HFF-Myc (cell line): ENCODE measurements around the gene PTPRN2.

Experiments used
- DNase-seq: peaks from one replicate; pipeline ENCODE4 v3.0.0-alpha.2; 2011; ENCODE audit warnings: low read depth; ENCODE audit errors: extremely low read depth
- H3K4me3 ChIP-seq: replicated peaks from 2 replicates; pipeline ENCODE4 v1.5.1; 2011; ENCODE audit warnings: low read depth, mild to moderate bottlenecking, control low read depth, low read length
- TF ChIP-seq, protein P1 (sequence below): IDR thresholded peaks from 2 replicates; pipeline ENCODE4 v1.5.1; 2012; ENCODE audit warnings: mild to moderate bottlenecking, low read depth, low read length, control low read depth; ENCODE audit errors: missing control alignments

The PTPRN2 gene

DNA sequence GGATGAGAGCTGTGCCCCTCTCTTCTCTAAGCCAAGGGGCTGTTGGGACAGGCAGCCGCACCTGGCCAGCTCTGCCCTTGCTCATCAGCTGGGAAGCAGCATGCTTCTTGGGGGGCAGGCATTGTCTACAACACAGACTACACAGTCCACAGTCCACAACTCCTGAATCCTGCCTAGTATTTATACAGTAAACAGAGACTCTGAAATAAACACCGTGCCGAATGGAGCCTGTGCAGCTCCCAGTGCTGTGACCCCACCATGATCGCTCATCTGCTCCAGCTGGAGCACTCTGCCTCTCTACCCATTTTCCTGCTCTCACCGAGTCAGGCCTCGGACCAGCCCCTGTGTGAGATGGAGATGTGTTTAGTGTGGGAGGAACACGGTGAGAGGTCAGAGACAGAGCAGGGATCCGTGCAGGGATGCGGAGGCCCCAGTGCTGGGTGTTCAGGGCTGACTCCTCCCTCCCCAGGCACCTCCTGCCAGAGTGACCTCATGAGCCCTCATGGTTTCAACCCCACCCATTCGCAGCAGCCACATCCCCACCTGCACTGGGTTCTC lies 642.8 kb downstream of the PTPRN2 start:
- H3K4me3 ChIP-seq = no peak overlapping the region
- TF ChIP-seq, protein P1, sequence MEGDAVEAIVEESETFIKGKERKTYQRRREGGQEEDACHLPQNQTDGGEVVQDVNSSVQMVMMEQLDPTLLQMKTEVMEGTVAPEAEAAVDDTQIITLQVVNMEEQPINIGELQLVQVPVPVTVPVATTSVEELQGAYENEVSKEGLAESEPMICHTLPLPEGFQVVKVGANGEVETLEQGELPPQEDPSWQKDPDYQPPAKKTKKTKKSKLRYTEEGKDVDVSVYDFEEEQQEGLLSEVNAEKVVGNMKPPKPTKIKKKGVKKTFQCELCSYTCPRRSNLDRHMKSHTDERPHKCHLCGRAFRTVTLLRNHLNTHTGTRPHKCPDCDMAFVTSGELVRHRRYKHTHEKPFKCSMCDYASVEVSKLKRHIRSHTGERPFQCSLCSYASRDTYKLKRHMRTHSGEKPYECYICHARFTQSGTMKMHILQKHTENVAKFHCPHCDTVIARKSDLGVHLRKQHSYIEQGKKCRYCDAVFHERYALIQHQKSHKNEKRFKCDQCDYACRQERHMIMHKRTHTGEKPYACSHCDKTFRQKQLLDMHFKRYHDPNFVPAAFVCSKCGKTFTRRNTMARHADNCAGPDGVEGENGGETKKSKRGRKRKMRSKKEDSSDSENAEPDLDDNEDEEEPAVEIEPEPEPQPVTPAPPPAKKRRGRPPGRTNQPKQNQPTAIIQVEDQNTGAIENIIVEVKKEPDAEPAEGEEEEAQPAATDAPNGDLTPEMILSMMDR = no peak
- no peak for DNase-seq

- TF ChIP-seq, protein P1 = no peak
- DNase-seq = no peak
- no peak overlapping the region for H3K4me3 ChIP-seq
Observed at GRCh38 chr7:157944051-157944450, 643.6 kb downstream of the PTPRN2 start.

GRCh38 chr7:157943561-157943960 lies 644.1 kb downstream of the PTPRN2 start:
- H3K4me3 ChIP-seq = no peak overlapping the region
- TF ChIP-seq, protein P1 = no peak
- no peak for DNase-seq

- TF ChIP-seq, protein P1 = no peak
Observed at GRCh38 chr7:157941210-157941609, 646.4 kb downstream of the PTPRN2 start.

GRCh38 chr7:157940497-157940896 lies 647.1 kb downstream of the PTPRN2 start:
- DNase-seq = no peak
- TF ChIP-seq, protein P1 = no peak
- H3K4me3 ChIP-seq = no peak overlapping the region

More at GRCh38 chr7:157941210-157941609, 646.4 kb downstream of the PTPRN2 start:
- DNase-seq = no peak
- no peak overlapping the region for H3K4me3 ChIP-seq

- TF ChIP-seq, protein P1 = no peak
- DNase-seq = no peak
- no peak overlapping the region for H3K4me3 ChIP-seq
Observed at GRCh38 chr7:157938211-157938610, 649.4 kb downstream of the PTPRN2 start.

DNA sequence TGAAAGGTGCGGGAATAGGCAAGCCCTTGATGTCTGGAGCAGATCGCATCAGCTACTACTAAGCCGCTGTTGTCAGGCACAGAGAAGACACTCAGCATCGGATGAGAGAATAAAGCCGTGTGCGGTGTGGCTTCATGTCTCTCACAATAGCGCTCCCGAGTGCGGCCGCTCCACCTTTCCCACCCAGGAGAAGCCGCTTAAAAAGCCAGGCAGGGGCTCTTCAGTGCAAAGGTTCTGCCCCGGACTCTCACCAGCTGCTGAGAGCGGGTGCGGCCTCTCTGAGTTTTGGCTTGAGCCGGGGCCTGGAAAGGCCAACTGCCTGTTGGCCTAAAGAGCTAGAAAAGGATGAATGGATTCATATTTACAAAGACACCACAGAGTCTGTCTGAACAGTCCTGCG lies 650.2 kb downstream of the PTPRN2 start:
- DNase-seq = no peak
- TF ChIP-seq, protein P1 = no peak
- H3K4me3 ChIP-seq = no peak overlapping the region
